Type B pancreatic cell (in vitro differentiated cells): ENCODE data around the gene ZBED1. TPM values are rescaled to one million over a fixed set of nuclear protein-coding genes. Genes with fewer than 3 reads are reported as not detected.
"Not testable (repeated sequence)": the region's sequence is repeated elsewhere in the genome, so short reads cannot be mapped to it uniquely, and the experiment has no call there.

Experiments used
- DNase-seq: peaks from one replicate; pipeline ENCODE4 v3.0.0; 2021; ENCODE audit warnings: mixed read lengths; ENCODE audit not compliant: unreplicated experiment; ENCODE audit errors: extremely low spot score
- H3K27ac Mint-ChIP-seq: 2 replicates; pipeline ENCODE4 v1.8.0; 2021; ENCODE audit warnings: mild to moderate bottlenecking, mixed read lengths
- H3K27me3 Mint-ChIP-seq: 2 replicates; pipeline ENCODE4 v1.8.0; 2021; ENCODE audit warnings: mixed read lengths
- H3K36me3 Mint-ChIP-seq: 2 replicates; pipeline ENCODE4 v1.8.0; 2021; ENCODE audit warnings: mixed read lengths
- H3K4me1 Mint-ChIP-seq: one replicate; pipeline ENCODE4 v1.8.0; 2021; ENCODE audit warnings: mixed read lengths; ENCODE audit not compliant: unreplicated experiment
- H3K4me3 Mint-ChIP-seq: 2 replicates; pipeline ENCODE4 v1.8.0; 2021; ENCODE audit warnings: mild to moderate bottlenecking, mixed read lengths
- H3K9me3 Mint-ChIP-seq: 2 replicates; pipeline ENCODE4 v1.8.0; 2021; ENCODE audit warnings: mixed read lengths
- total RNA-seq: library from RNA; stranded (reverse); gene quantifications from 2 replicates; pipeline ENCODE4 v1.2.1, GENCODE V29; 2021; ENCODE audit warnings: low replicate concordance
- TF ChIP-seq, protein P1 (sequence below): fragments of 200-600 bp; sonication (generic); conservative IDR thresholded peaks from 2 replicates; pipeline ENCODE4 v1.5.0; 2021; ENCODE audit warnings: antibody characterized with exemption, mild to moderate bottlenecking

ZBED1 gene
- total RNA-seq, 1 donor from 2014 or later: 42.0 TPM

DNA sequence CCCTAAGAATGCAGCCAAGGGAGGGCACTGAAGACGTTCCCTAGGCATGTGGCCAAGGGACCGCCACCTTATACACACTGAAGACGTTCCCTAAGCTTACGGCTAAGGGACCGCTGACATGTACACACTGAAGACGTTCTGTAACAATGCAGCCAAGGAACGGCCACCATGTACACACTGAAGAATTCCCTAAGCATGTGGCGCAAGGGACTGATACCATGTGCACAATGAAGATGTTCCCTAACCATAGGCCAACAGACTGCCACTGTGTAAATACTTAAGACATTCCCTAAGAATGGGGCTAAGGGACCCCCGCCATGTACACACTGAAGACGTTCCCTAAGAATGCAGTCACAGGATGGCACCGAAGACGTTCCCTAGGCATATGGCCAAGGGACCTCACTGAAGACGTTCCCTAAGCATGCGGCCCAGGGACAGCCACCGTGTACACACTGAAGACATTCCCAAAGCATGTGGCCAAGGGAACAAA lies 36.1 kb downstream of the ZBED1 start:
- TF ChIP-seq, protein P1, sequence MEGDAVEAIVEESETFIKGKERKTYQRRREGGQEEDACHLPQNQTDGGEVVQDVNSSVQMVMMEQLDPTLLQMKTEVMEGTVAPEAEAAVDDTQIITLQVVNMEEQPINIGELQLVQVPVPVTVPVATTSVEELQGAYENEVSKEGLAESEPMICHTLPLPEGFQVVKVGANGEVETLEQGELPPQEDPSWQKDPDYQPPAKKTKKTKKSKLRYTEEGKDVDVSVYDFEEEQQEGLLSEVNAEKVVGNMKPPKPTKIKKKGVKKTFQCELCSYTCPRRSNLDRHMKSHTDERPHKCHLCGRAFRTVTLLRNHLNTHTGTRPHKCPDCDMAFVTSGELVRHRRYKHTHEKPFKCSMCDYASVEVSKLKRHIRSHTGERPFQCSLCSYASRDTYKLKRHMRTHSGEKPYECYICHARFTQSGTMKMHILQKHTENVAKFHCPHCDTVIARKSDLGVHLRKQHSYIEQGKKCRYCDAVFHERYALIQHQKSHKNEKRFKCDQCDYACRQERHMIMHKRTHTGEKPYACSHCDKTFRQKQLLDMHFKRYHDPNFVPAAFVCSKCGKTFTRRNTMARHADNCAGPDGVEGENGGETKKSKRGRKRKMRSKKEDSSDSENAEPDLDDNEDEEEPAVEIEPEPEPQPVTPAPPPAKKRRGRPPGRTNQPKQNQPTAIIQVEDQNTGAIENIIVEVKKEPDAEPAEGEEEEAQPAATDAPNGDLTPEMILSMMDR: no peak
- no peak overlapping the region for H3K27ac Mint-ChIP-seq
- peaks cover 4% of the 10 kb centered on the region for H3K36me3 Mint-ChIP-seq
- peaks cover under 1% of the 10 kb centered on the region for H3K9me3 Mint-ChIP-seq
- H3K27me3 Mint-ChIP-seq: no peaks in the 10 kb centered on the region
- no peak overlapping the region for H3K4me3 Mint-ChIP-seq
- DNase-seq: no peak
- H3K4me1 Mint-ChIP-seq: peaks cover 15% of the 10 kb centered on the region

DNA sequence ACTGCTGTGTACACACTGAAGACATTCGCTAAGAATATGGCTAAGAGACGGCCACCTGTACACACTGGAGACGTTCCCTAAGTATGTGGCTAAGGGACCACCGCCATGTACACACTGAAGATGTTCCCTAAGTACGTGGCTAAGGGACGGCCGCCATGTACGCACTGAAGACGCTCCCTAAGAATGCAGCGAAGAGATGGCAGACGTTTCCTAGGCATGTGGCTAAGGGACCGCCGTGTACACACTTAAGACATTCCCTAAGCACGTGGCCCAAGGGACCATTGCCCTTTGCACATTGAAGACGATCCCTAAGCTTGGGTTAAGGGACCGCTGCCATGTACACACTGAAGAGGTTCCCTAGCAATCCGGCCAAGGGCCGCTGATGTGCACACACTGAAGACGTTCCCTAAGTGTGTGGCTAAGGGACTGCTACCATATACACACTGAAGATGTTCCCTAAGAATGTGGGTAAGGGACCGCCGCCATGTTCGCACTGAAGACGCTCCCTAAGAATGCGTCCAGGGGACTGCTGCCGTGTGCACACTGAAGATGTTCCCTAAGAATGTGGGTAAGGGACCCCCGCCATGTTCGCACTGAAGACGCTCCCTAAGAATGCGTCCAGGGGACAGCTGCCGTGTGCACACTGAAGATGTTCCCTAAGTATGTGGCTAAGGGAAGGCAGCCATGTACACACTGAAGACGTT lies 36.7 kb downstream of the ZBED1 start:
- DNase-seq: no peak
- Mint-ChIP-seq H3K36me3 (peaks cover 4% of the 10 kb centered on the region), H3K4me3 (no peak overlapping the region)

DNA sequence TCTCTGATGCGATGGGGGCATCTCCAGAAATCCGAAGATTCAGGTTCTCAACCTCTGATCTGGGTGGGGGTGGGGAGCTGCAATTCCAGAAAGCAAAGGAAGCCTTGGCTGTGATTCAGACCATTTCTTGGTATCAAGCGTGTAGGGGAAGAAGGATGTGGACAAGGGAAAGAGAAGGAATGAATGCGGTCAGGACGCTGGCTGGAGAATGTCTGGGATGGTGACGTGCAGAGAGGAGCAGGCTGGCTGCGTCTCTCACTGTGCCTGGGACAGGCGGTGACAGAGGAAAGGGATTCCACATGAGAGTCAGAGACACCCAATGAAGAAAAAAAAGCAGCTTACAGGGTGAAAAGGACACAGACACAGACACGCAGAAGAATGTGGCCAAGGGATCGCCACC lies 37.3 kb downstream of the ZBED1 start:
- H3K36me3 Mint-ChIP-seq, H3K9me3 Mint-ChIP-seq, H3K27me3 Mint-ChIP-seq, DNase-seq, H3K4me3 Mint-ChIP-seq, H3K27ac Mint-ChIP-seq: not testable (repeated sequence)
- H3K4me1 Mint-ChIP-seq: peaks cover 15% of the 10 kb centered on the region

More for the DNA sequence above, 36.7 kb downstream of the ZBED1 start:
- peaks cover 15% of the 10 kb centered on the region for H3K4me1 Mint-ChIP-seq
- H3K27me3 Mint-ChIP-seq: no peaks in the 10 kb centered on the region
- TF ChIP-seq, protein P1: no peak
- no peak overlapping the region for H3K27ac Mint-ChIP-seq
- H3K9me3 Mint-ChIP-seq: no peaks in the 10 kb centered on the region

DNA sequence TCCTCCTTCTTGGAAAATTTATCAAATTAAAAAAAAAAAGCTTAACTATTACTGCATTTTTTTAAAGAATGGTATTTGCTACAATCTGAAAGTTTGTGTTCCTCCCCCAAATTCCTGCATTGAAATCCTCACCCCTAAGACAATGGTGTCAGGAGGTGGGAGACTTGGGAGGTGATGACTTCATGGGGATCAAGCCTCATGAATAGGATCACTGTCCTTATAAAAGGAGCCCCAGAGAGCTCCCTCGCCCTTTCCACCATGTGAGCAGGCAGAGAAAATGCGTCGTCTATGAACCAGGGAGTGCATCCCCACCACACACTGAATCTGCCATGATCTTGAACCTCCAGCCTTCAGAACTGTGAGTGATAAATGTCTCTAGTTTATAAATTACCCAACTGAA lies 38.0 kb downstream of the ZBED1 start:
- Mint-ChIP-seq H3K4me1 (peaks cover 12% of the 10 kb centered on the region), H3K9me3 (no peaks in the 10 kb centered on the region), H3K27me3 (no peaks in the 10 kb centered on the region), H3K4me3 (no peak overlapping the region), H3K36me3 (no peaks in the 10 kb centered on the region), H3K27ac (peak overlapping the region; percentile 59)
- TF ChIP-seq, protein P1: no peak
- no peak for DNase-seq

DNA sequence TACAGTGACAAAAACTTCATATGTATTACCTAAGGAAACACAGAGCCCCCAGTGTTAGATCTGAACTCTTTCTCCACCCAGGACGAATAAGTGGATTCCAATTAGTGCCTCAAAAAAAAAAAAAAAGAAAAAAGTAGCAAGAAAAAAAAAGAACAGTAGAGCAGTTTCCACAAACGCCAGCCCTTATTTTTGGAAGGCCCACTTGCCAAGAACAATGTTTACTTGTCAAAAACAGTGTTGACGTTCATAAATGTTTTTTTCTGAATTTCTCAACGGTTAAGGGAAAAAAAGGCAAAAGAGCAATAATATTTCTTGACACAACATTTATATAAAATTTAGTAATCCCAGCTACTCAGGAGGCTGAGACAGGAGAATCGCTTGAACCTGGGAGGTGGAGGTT lies 38.7 kb downstream of the ZBED1 start:
- no peaks in the 10 kb centered on the region for H3K27me3 Mint-ChIP-seq
- no peaks in the 10 kb centered on the region for H3K9me3 Mint-ChIP-seq
- TF ChIP-seq, protein P1: no peak
- DNase-seq: no peak
- no peaks in the 10 kb centered on the region for H3K36me3 Mint-ChIP-seq
- H3K4me1 Mint-ChIP-seq: peaks cover 12% of the 10 kb centered on the region
- no peak overlapping the region for H3K27ac Mint-ChIP-seq
- H3K4me3 Mint-ChIP-seq: no peak overlapping the region

DNA sequence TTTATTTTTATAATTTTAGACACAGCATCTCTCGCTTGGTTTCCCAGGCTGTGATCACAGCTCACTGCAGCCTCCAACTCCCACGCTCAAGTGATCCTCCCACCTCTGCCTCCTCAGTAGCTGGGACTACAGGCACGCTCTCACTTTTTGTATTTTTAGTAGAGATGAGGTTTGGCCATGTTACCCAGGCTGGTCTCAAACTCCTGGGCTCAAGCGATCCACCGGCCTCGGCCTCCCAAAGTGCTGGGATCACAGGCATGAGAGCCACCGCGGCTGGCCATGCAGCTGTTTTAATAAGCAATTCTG lies 39.1 kb downstream of the ZBED1 start:
- DNase-seq: no peak
- H3K27ac Mint-ChIP-seq: no peak overlapping the region
- H3K9me3 Mint-ChIP-seq: no peaks in the 10 kb centered on the region
- H3K4me1 Mint-ChIP-seq: peaks cover 12% of the 10 kb centered on the region
- TF ChIP-seq, protein P1: no peak
- H3K36me3 Mint-ChIP-seq: no peaks in the 10 kb centered on the region
- H3K4me3 Mint-ChIP-seq: no peak overlapping the region
- no peaks in the 10 kb centered on the region for H3K27me3 Mint-ChIP-seq

DNA sequence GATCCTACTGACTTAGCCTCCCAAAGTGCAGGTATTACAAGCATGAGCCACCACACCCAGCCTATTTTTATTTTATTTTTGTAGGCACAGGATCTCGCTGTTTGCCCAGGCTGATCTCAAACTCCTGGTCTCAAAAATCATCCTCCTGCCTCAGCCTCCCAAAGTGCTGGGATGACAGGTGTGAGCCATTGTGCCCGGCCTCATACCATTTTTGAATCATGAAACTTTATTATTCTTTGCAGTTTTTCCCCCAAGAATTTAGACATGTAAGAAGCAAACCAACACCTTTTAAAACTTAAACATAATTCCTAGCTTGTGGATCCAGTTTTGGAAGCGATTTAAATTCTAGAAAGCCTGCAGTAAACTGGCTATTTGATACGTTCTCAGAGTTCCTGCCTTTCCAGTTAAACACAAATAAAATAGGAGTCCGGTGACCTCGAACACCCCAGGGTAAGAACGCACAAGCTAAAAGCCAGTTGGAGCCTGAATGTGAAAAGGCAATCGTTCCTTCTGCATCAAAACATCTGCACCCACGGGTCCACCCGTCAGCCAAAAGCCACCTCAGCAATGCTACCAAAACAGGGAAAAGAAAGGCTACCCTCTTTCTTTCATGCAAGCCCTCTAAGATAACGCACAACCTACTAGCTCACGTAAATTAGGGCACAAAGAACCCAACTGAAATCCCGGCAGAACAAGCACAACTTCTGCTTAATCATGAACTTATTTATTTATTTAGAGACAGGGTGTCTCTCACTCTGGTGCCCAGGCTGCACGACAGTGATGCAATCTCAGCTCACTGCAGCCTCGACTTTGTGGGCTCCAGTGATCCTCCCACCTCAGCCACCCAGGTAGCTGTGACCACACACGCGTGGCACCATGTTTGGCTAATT lies 39.7 kb downstream of the ZBED1 start:
- not testable (repeated sequence) for H3K36me3 Mint-ChIP-seq

DNA sequence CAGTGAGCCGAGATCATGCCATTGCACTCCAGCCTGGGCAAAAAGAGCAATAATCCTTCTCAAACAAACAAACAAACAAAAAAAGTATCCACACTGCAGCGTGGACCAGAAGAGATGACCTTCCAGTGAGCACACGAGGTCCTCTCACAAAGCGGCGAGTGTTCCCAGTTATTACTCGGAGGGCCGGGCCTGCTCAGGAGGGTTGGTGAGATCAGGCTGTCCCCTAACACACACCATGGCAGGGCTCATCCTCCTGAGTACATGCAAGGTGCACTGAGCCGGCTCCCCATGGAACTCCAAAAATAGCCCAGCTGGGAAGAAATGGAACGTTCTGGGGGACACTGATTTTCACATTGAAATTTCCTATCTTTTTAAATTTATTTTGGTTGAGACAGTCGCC lies 40.7 kb downstream of the ZBED1 start:
- not testable (repeated sequence) for H3K9me3 Mint-ChIP-seq, H3K4me3 Mint-ChIP-seq, H3K27ac Mint-ChIP-seq, H3K27me3 Mint-ChIP-seq, DNase-seq, H3K36me3 Mint-ChIP-seq
- H3K4me1 Mint-ChIP-seq: peaks cover 12% of the 10 kb centered on the region

More for the DNA sequence above, 39.7 kb downstream of the ZBED1 start:
- peaks cover 12% of the 10 kb centered on the region for H3K4me1 Mint-ChIP-seq
- DNase-seq, H3K27ac Mint-ChIP-seq, H3K27me3 Mint-ChIP-seq, H3K4me3 Mint-ChIP-seq, H3K9me3 Mint-ChIP-seq: not testable (repeated sequence)
